ENCODE data around the gene USP7.
A peak's percentile ranks its signal among the peaks of the same experiment; 100 is the strongest.
"Not testable (repeated sequence)": the region's sequence is repeated elsewhere in the genome, so short reads cannot be mapped to it uniquely, and the experiment has no call there.

Gene USP7

DNA sequence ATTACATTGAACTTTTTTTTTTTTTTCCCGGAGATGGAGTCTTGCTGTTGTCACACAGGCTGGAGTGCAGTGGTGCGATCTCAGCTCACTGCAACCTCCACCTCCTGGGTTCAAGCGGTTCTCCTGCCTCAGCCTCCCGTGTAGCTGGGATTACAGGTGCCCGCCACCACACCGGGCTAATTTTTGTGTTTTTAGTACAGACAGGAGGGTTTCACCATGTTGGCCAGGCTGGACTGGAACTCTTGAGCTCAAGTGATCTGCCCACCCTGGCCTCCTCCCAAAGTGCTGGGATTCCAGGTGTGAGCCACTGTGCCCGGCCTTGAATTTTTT lies 89.9 kb downstream of the USP7 start:
- H3K79me2 ChIP-seq (ENCODE audit: control insufficient read depth, insufficient read depth, low read length, unreplicated experiment); H3K27me3 ChIP-seq (ENCODE audit: insufficient read depth, low read length); H3K4me3 ChIP-seq (ENCODE audit: low read depth, low read length); H3K36me3 ChIP-seq (ENCODE audit: insufficient read depth, low read length); H3K27ac ChIP-seq (ENCODE audit: low read depth, low read length); H2AFZ ChIP-seq (ENCODE audit: low read length, unreplicated experiment): not testable (repeated sequence)
- H3K4me1 ChIP-seq (ENCODE audit: control insufficient read depth, insufficient read depth, low read length, unreplicated experiment), result peaks cover 20% of the 10 kb centered on the region

DNA sequence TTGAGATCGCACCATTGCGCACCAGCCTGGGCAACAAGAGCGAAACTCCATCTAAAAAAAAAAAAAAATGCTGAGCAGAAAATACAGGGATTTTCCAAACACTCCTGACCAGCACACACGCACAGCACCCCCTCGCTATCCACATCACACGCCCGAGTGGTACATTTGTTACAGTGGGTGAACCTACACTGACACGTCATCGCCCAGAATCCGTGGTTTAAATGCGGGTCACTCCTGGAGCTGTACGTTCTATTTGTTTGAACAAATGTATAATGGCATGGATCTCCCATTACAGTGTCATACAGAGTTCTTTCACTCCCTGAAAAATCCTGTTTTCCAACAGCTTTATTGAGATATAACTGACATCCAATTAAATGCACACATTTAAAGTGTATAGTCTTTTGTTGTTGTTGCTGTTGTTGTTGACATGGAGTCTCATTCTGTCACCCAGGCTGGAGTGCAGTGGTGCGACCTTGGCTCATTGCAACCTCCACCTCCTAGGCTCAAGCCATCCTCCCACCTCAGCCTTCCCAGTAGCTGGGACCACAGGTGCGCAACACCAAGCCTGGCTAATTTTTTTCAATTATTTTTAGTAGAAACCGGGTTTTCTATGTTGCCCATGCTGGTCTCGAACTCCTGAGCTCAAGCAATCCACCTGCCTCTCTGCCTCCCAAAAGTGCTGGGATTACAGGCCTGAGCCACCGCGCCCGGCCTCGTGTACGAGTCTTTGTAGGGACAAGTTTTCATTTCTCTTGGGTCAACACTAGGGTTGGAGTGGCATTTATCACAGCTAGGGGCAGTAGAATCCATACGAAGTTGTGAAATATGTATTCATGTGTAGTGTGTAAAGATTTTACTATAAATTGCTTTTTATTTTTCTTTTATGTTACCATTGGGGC lies 90.5 kb downstream of the USP7 start:
- Histone ChIP-seq H3K79me2 (ENCODE audit: control insufficient read depth, insufficient read depth, low read length, unreplicated experiment) (no peaks in the 10 kb centered on the region), H2AFZ (ENCODE audit: low read length, unreplicated experiment) (no peak overlapping the region), H3K27me3 (ENCODE audit: insufficient read depth, low read length) (no peaks in the 10 kb centered on the region), H3K27ac (ENCODE audit: low read depth, low read length) (no peak overlapping the region), H3K4me1 (ENCODE audit: control insufficient read depth, insufficient read depth, low read length, unreplicated experiment) (peaks cover 14% of the 10 kb centered on the region), H3K4me3 (ENCODE audit: low read depth, low read length) (no peak overlapping the region), H3K36me3 (ENCODE audit: insufficient read depth, low read length) (no peaks in the 10 kb centered on the region)

DNA sequence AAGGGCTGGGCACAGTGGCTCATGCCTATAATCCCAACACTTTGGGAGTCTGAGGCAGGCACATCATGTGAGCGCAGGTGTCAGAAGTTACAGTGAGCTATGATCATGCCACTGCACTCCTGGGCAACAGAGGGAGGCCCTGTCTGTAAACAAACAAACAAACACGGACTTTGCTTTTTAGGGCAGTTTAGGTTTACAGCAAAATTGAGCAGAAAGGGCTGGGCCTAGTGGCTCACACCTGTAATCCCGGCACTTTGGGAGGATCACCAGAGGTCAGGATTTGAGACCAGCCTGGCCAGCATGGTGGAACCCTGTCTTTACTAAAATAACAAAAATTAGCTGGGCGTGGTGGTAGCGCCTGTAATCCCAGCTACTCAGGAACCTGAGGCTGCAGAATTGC lies 91.6 kb downstream of the USP7 start:
- H3K4me3 ChIP-seq (ENCODE audit: low read depth, low read length), result no peak overlapping the region
- no peak overlapping the region for H2AFZ ChIP-seq (ENCODE audit: low read length, unreplicated experiment)
- peaks cover 11% of the 10 kb centered on the region for H3K79me2 ChIP-seq (ENCODE audit: control insufficient read depth, insufficient read depth, low read length, unreplicated experiment)
- no peaks in the 10 kb centered on the region for H3K36me3 ChIP-seq (ENCODE audit: insufficient read depth, low read length)
- H3K27ac ChIP-seq (ENCODE audit: low read depth, low read length), result no peak overlapping the region
- no peaks in the 10 kb centered on the region for H3K27me3 ChIP-seq (ENCODE audit: insufficient read depth, low read length)
- H3K4me1 ChIP-seq (ENCODE audit: control insufficient read depth, insufficient read depth, low read length, unreplicated experiment), result peaks cover 10% of the 10 kb centered on the region

DNA sequence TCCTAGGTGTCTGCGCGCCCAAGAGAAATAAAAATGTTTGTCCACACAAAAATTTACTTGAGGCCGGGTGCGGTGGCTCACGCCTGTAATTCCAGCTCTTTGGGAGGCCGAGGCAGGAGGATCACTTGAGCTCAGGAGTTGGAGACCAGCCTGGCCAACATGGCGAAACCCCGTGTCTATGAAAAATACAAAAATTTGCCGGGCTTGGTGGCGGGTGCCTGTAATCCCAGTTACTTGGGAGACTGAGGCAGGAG lies 93.8 kb downstream of the USP7 start:
- peaks cover 10% of the 10 kb centered on the region for H3K4me1 ChIP-seq (ENCODE audit: control insufficient read depth, insufficient read depth, low read length, unreplicated experiment)
- H3K27me3 ChIP-seq (ENCODE audit: insufficient read depth, low read length); H3K27ac ChIP-seq (ENCODE audit: low read depth, low read length); H3K4me3 ChIP-seq (ENCODE audit: low read depth, low read length); H3K36me3 ChIP-seq (ENCODE audit: insufficient read depth, low read length); H2AFZ ChIP-seq (ENCODE audit: low read length, unreplicated experiment): not testable (repeated sequence)
- H3K79me2 ChIP-seq (ENCODE audit: control insufficient read depth, insufficient read depth, low read length, unreplicated experiment), result peaks cover 33% of the 10 kb centered on the region

DNA sequence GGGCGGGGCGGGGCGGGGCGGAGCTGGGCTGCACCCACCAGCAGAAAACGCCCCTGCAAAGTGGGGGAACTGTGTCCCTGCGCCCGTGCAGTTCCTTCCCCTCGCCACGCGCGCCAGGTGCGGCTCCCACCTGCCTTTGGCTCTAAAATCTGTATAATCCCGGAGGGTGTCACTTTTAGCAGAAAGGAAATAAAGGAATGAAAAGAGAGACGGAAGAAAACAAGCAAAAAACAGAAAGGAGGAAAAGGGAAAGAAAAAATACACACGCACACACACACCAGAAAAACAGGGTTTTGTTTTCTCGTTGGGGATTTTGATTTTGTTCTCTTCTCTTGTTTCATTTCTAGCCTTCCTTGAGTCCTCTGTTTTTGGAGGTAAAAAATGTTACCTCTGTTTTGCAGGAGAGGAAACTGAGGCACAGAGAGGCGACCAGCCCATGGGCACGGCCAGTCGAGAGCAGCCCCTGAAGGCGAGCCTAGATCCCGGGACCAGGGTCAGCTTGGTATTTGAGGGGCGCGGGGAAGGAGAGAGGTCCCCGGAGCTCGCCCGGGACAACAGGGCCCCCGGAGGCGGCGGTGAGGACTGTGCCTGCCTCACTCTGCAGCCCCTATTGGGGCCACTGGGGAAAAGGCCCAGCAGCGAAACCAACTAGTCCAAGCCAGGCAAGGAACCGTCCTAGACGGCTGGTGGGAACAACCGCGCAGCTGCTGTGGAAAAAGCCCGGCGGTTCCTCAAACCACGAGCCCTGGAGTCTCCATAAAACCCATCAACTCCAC lies 94.3 kb downstream of the USP7 start:
- H3K79me2 ChIP-seq (ENCODE audit: control insufficient read depth, insufficient read depth, low read length, unreplicated experiment), result peaks cover 38% of the 10 kb centered on the region

DNA sequence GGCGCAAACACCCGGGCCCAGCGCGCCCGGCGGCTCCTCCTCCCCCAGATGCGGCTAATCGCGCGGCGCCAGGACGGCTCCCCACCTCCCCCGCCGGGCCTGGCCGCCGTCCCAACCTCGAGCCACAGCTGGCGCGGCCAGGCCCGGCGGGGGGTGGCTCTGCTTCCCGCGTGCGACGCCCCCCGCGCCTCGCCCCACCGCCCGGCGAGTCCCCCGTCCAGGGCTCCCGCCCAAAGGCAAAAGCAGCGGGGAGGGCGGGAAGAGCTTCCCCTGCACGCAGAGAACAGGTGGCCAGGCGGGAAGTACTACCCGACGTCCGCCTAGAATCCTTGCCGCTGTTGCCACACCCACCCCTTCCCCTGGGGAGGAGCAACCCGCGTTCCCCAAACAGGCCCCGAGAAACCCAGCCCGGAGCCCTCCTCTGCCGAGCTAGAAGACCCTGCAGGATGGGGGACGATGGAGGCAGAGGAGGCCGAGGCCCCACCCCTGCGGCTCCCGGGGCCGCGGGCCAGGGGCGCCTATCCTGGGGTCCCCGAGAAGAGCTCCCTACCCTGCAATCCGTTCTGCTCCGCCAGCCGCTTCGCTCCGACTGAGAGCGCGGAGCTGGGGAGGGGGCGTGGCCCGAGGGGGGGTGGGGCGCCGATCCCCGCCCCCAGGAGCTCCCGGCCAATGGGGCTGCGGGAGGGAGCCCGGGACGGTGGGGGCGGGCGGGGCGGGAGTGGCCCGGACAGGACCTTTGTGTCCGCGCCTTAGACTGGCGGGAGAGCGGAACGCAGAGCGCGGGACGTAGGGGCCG lies 95.1 kb downstream of the USP7 start, which contains the start of gene CARHSP1:
Gene CARHSP1 (minus strand): TSS at position 591 of the 796 bp plus-strand sequence. CDS start 9,678 bp downstream, outside the sequence.
- Histone ChIP-seq H3K79me2 (ENCODE audit: control insufficient read depth, insufficient read depth, low read length, unreplicated experiment) (peaks cover 46% of the 10 kb centered on the region), H3K4me3 (ENCODE audit: low read depth, low read length) (peak within 1 kb of the TSS; percentile 99), H2AFZ (ENCODE audit: low read length, unreplicated experiment) (peak within 1 kb of the TSS; percentile 53), H3K27ac (ENCODE audit: low read depth, low read length) (peak within 1 kb of the TSS; percentile 40), H3K36me3 (ENCODE audit: insufficient read depth, low read length) (no peaks in the 10 kb centered on the region), H3K27me3 (ENCODE audit: insufficient read depth, low read length) (no peaks in the 10 kb centered on the region), H3K4me1 (ENCODE audit: control insufficient read depth, insufficient read depth, low read length, unreplicated experiment) (peaks cover 23% of the 10 kb centered on the region)

More for the DNA sequence above, 94.3 kb downstream of the USP7 start:
- no peak overlapping the region for H3K27ac ChIP-seq (ENCODE audit: low read depth, low read length)
- peak overlapping the region; percentile 74 for H3K4me3 ChIP-seq (ENCODE audit: low read depth, low read length)
- no peaks in the 10 kb centered on the region for H3K27me3 ChIP-seq (ENCODE audit: insufficient read depth, low read length)
- peak overlapping the region; percentile 51 for H2AFZ ChIP-seq (ENCODE audit: low read length, unreplicated experiment)
- H3K4me1 ChIP-seq (ENCODE audit: control insufficient read depth, insufficient read depth, low read length, unreplicated experiment), result peaks cover 15% of the 10 kb centered on the region
- H3K36me3 ChIP-seq (ENCODE audit: insufficient read depth, low read length), result no peaks in the 10 kb centered on the region

DNA sequence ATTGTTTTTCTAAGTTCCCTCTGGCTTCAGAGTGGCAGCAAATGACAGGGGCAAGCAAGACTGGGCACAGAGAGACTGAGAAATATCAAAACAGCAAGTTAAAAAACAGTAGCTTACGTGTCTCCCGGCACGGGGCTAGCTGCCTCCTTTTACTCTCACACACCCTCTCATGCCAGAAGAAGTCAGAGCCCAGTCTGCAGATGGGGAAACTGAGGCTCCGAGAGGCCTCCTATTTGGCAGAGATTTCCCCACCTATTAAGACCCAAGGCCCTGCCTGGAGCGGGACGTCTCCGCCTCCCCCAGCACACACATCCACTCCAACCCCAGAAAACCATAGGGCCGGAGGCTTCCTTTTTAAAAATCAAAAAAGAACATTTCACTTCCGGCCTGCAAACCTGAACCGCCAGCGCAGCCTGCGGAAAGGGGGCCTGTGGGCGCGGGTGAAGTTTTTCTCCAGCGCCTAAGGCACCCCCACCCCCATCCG lies 95.7 kb downstream of the USP7 start:
- H3K4me3 ChIP-seq (ENCODE audit: low read depth, low read length), result peak overlapping the region; percentile 99
- no peaks in the 10 kb centered on the region for H3K36me3 ChIP-seq (ENCODE audit: insufficient read depth, low read length)
- no peaks in the 10 kb centered on the region for H3K27me3 ChIP-seq (ENCODE audit: insufficient read depth, low read length)
- peak overlapping the region; percentile 53 for H2AFZ ChIP-seq (ENCODE audit: low read length, unreplicated experiment)
- peaks cover 52% of the 10 kb centered on the region for H3K79me2 ChIP-seq (ENCODE audit: control insufficient read depth, insufficient read depth, low read length, unreplicated experiment)
- H3K27ac ChIP-seq (ENCODE audit: low read depth, low read length), result peak overlapping the region; percentile 40
- peaks cover 28% of the 10 kb centered on the region for H3K4me1 ChIP-seq (ENCODE audit: control insufficient read depth, insufficient read depth, low read length, unreplicated experiment)

DNA sequence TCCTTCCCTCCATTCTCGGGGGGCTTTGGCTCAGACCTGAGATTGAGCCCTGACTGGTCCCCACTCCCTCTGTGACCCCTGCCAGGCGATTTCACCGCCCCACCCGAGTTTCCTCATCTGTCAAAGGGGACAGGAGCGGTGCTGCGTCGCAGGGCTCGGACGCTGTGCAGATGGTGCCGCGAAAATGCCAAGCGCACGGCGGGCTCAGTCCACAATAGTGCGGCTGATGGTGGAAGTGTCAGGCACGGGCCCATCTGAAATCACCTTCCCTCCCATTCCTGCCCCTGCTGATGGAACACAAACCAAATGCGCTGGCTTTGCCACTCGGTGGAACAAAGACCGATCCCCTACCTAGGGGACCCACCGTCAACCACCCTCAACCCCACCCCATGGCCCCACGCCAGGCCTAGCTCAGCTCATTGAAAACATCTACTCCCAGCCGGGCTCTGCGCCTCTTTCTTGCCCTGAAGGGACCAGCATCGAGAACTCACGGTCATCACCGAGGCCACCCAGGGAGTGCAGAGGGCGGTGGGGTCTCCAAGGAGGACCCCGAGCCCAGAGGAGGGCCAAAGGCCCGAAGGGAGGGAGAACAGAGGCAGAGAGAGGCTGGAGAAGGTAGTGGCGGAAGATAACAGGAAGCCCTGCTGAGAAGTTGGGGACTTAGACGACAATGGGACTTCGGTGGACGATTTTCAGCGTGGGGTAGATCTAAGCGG lies 96.3 kb downstream of the USP7 start:
- Histone ChIP-seq H3K79me2 (ENCODE audit: control insufficient read depth, insufficient read depth, low read length, unreplicated experiment) (peaks cover 58% of the 10 kb centered on the region), H3K27ac (ENCODE audit: low read depth, low read length) (peak overlapping the region; percentile 40), H3K36me3 (ENCODE audit: insufficient read depth, low read length) (no peaks in the 10 kb centered on the region), H3K27me3 (ENCODE audit: insufficient read depth, low read length) (no peaks in the 10 kb centered on the region), H3K4me1 (ENCODE audit: control insufficient read depth, insufficient read depth, low read length, unreplicated experiment) (peaks cover 28% of the 10 kb centered on the region), H3K4me3 (ENCODE audit: low read depth, low read length) (peak overlapping the region; percentile 99), H2AFZ (ENCODE audit: low read length, unreplicated experiment) (peak overlapping the region; percentile 53)

DNA sequence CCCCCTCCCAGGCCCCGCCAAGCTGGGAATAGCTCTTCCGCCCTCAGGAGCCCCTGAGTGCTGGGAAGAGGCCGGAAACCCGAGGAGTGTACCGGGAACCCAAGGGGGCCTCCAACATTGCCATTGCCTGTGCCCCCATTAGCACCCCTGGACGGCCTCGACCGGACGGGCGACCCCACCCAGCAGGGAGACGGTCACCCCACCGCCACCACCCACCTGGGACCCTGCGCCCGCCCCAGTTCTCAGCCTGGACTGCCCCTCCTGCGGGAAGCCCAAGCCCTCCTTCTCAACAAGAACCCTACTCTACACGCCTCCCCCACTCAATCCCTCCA lies 96.9 kb downstream of the USP7 start:
- H2AFZ ChIP-seq (ENCODE audit: low read length, unreplicated experiment), result no peak overlapping the region
- peak overlapping the region; percentile 99 for H3K4me3 ChIP-seq (ENCODE audit: low read depth, low read length)
- H3K4me1 ChIP-seq (ENCODE audit: control insufficient read depth, insufficient read depth, low read length, unreplicated experiment), result peaks cover 28% of the 10 kb centered on the region
- no peaks in the 10 kb centered on the region for H3K36me3 ChIP-seq (ENCODE audit: insufficient read depth, low read length)
- H3K27ac ChIP-seq (ENCODE audit: low read depth, low read length), result no peak overlapping the region
- H3K79me2 ChIP-seq (ENCODE audit: control insufficient read depth, insufficient read depth, low read length, unreplicated experiment), result peaks cover 64% of the 10 kb centered on the region
- no peaks in the 10 kb centered on the region for H3K27me3 ChIP-seq (ENCODE audit: insufficient read depth, low read length)

Data from ACC112 (cell line).